ENCODE results near the gene BLCAP. TPM values are rescaled to one million over a fixed set of nuclear protein-coding genes. Genes with fewer than 3 reads are reported as not detected.

Gene BLCAP
- total RNA-seq, 1 experiment from 2014 or later: 54.3 TPM

DNA sequence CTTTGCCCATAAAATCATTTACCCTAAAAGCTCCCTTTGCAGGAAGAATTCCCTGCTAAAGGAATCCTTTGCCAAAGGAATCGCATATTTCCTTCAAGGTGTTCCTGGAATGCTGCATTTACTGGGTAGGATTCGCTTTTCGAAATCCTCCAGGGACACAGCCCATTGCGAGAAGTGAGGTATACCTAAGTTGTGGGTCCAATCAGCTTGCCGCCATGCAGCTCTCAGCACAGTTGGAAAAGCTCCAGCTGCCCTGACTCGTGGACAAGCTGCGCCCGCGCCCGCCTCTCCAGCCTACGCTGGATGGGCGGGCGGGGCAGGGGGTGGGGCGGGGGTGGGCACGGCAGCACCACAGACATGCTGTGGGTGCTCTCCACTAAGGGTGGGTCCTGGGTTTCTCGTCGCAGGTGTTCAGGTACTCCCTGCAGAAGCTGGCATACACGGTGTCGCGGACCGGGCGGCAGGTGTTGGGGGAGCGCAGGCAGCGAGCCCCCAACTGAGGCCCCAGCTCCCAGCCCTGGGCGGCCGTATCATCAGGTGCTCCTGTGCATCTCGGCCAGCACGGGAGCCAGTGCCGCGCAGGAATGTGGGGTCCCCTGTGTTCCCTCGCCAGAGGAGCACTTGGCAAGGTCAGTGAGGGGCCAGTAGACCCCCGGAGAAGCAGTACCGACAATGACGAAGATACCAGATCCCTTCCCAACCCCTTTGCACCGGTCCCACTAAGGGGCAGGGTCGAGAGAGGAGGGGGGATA lies 5.2 kb downstream of the BLCAP start:
- Histone ChIP-seq H3K23ac (ENCODE audit: insufficient read length, low read depth, low read length) (no peak overlapping the region), H2BK15ac (ENCODE audit: low read depth, low read length) (no peak overlapping the region), H2BK12ac (ENCODE audit: insufficient read length, low read depth, low read length) (no peak overlapping the region), H3K4ac (ENCODE audit: low read depth, low read length) (no peak overlapping the region), H3K9ac (ENCODE audit: extremely low read depth, insufficient read length, low read length) (no peak overlapping the region), H3K79me2 (ENCODE audit: insufficient read depth, low read length) (peaks cover 33% of the 10 kb centered on the region; the same call in 1 of the 2 replicates), H2AFZ (ENCODE audit: low read length) (no peak overlapping the region), H3K18ac (ENCODE audit: insufficient read length, low read depth, low read length) (no peak overlapping the region), H3K4me1 (ENCODE audit: insufficient read depth, low read length) (peaks cover 10% of the 10 kb centered on the region; the same call in 1 of the 2 replicates), H4K8ac (replicated peaks; ENCODE audit: insufficient read length, low read depth, low read length) (no peak overlapping the region), H4K5ac (ENCODE audit: insufficient read length, low read depth, low read length) (no peak overlapping the region), H4K91ac (ENCODE audit: insufficient read length, low read depth, low read length) (no peak overlapping the region), H3K56ac (ENCODE audit: insufficient read length, low read depth, low read length) (no peak overlapping the region), H3K4me2 (ENCODE audit: insufficient read depth, insufficient read length, low read length) (peak overlapping the region; percentile 26), H2BK120ac (ENCODE audit: low read depth, low read length, poor library complexity, severe bottlenecking) (no peak overlapping the region), H3K27me3 (ENCODE audit: insufficient read depth, low read length) (no peaks in the 10 kb centered on the region), H3K23me2 (ENCODE audit: insufficient read length, low read depth, low read length, poor library complexity, severe bottlenecking) (peaks cover 24% of the 10 kb centered on the region), H4K20me1 (ENCODE audit: control insufficient read depth, insufficient read depth, insufficient read length) (no peaks in the 10 kb centered on the region), H3K79me1 (ENCODE audit: insufficient read depth, low read depth, low read length, poor library complexity, severe bottlenecking) (peaks cover 20% of the 10 kb centered on the region), H3K9me3 (ENCODE audit: control insufficient read depth, low read depth, low read length) (no peaks in the 10 kb centered on the region), H3T11ph (ENCODE audit: low read length) (no peak overlapping the region), H3K14ac (ENCODE audit: insufficient read depth, low read length) (peak overlapping the region; percentile 41; the same call in 1 of the 2 replicates), H2AK5ac (ENCODE audit: insufficient read length, low read length) (no peak overlapping the region), H2BK5ac (ENCODE audit: insufficient read length, low read length) (no peak overlapping the region), H2BK20ac (ENCODE audit: low read depth, low read length, poor library complexity, severe bottlenecking) (no peak overlapping the region), H3K27ac (ENCODE audit: insufficient read length, low read depth, low read length) (no peak overlapping the region)
- Mint-ChIP-seq H3K9me3 (peaks cover 5 to 8% of the 10 kb centered on the region in 2 experiments; a peak in 3 of 5 replicates), H3K4me3 (peak overlapping the region; percentile 43 to 68; a peak in 3 of 5 replicates), H3K27ac (no peak overlapping the region), H3K36me3 (ENCODE audit: insufficient read depth in 1 of 3, low read depth in 3 of 3) (peaks cover 38 to 49% (median 44%) of the 10 kb centered on the region in 3 experiments), H3K27me3 (ENCODE audit: low read depth) (peaks cover 1% of the 10 kb centered on the region; the same call in 1 of the 2 replicates), H3K4me1 (peaks cover 75 to 78% of the 10 kb centered on the region in 2 experiments)
- DNase-seq: peak; percentile 69
- whole genome bisulfite sequencing (ENCODE audit: extremely low coverage, insufficient read length, low lambda C conversion rate): no CpG with 5 or more reads among the region's 36 CpGs
- TF ChIP-seq CTCF (conservative IDR thresholded peaks at IDR 0.05): no peak
